ENCODE measurements around the gene PDE9A. TPM values are rescaled to one million over a fixed set of nuclear protein-coding genes. Genes with fewer than 3 reads are reported as not detected.

PDE9A gene
- total and polyA plus RNA-seq, 10 donors = 7.9 to 45.5 (median 23.8) TPM

- peak; percentile 54 for DNase-seq
- Histone ChIP-seq H3K27me3 (replicated peaks in 1 of 7) (peaks cover 0 to 34% (median 0%) of the 10 kb centered on the region in 7 donors), H3K4me1 (peaks cover 0 to 55% (median 17%) of the 10 kb centered on the region in 6 donors), H3K9me3 (no peaks in the 10 kb centered on the region), H3K27ac (no peak overlapping the region), H3K4me3 (no peak overlapping the region), H3K36me3 (peaks cover 0 to 9% (median 0%) of the 10 kb centered on the region in 6 donors)
- TF ChIP-seq POLR2AphosphoS5 (IDR thresholded peaks at IDR 0.05) (no peak), CTCF (IDR thresholded peaks at IDR 0.05 in 8 of 11, conservative IDR thresholded peaks at IDR 0.05 in 3 of 11) (no peak), POLR2A (IDR thresholded peaks at IDR 0.05) (no peak)
- intact Hi-C loops (cut with DNase I; ENCODE audit: low total_unique reads) = no loop called here
- WGBS, 5 donors = 67 to 87% (median 81%) methylated on average over 20 to 23 of the region's 23 CpGs
Observed at GRCh38 chr21:42678618-42679295, 25.3 kb downstream of the PDE9A start.

GRCh38 chr21:42679319-42680057 lies 26.1 kb downstream of the PDE9A start:
- intact Hi-C loops (cut with DNase I; ENCODE audit: low total_unique reads) = no loop called here
- peaks cover 0 to 55% (median 20%) of the 10 kb centered on the region in 6 donors for H3K4me1 ChIP-seq
- no peak overlapping the region for H3K4me3 ChIP-seq
- WGBS, 5 donors = 86 to 96% (median 93%) methylated on average over 20 to 22 of the region's 22 CpGs
- TF ChIP-seq POLR2A (IDR thresholded peaks at IDR 0.05) (no peak), POLR2AphosphoS5 (IDR thresholded peaks at IDR 0.05) (no peak), CTCF (IDR thresholded peaks at IDR 0.05 in 8 of 11, conservative IDR thresholded peaks at IDR 0.05 in 3 of 11) (no peak)
- peak; percentile 47 for DNase-seq
- H3K36me3 ChIP-seq = peaks cover 0 to 9% (median 0%) of the 10 kb centered on the region in 6 donors
- H3K9me3 ChIP-seq = no peaks in the 10 kb centered on the region
- peaks cover 0 to 40% (median 0%) of the 10 kb centered on the region in 7 donors for H3K27me3 ChIP-seq (replicated peaks in 1 of 7)
- H3K27ac ChIP-seq = no peak overlapping the region

- Histone ChIP-seq H3K4me1 (peaks cover 0 to 55% (median 22%) of the 10 kb centered on the region in 6 donors), H3K4me3 (no peak overlapping the region), H3K36me3 (peaks cover 0 to 9% (median 0%) of the 10 kb centered on the region in 6 donors), H3K27ac (no peak overlapping the region), H3K9me3 (no peaks in the 10 kb centered on the region), H3K27me3 (replicated peaks in 1 of 7) (peaks cover 0 to 44% (median 0%) of the 10 kb centered on the region in 7 donors)
- 84 to 89% (median 84%) methylated on average over 7 of the region's 7 CpGs for WGBS, 5 donors
- intact Hi-C loops (cut with DNase I; ENCODE audit: low total_unique reads) = no loop called here
- DNase-seq = peak; percentile 64
- no peak for TF ChIP-seq POLR2AphosphoS5 (IDR thresholded peaks at IDR 0.05)
- no peak for TF ChIP-seq CTCF (IDR thresholded peaks at IDR 0.05 in 8 of 11, conservative IDR thresholded peaks at IDR 0.05 in 3 of 11)
- no peak for TF ChIP-seq POLR2A (IDR thresholded peaks at IDR 0.05)
Observed at GRCh38 chr21:42680058-42680330, 26.6 kb downstream of the PDE9A start.

- intact Hi-C loops (cut with DNase I; ENCODE audit: low total_unique reads) = no loop called here
- H3K36me3 ChIP-seq = peaks cover 0 to 9% (median 0%) of the 10 kb centered on the region in 6 donors
- H3K9me3 ChIP-seq = no peaks in the 10 kb centered on the region
- peaks cover 0 to 47% (median 0%) of the 10 kb centered on the region in 7 donors for H3K27me3 ChIP-seq (replicated peaks in 1 of 7)
- no peak overlapping the region for H3K4me3 ChIP-seq
- H3K4me1 ChIP-seq = peaks cover 0 to 55% (median 23%) of the 10 kb centered on the region in 6 donors
- no peak overlapping the region for H3K27ac ChIP-seq
- WGBS, 5 donors = 84 to 94% (median 85%) methylated on average over 9 to 11 of the region's 11 CpGs
- peak; percentile 41 for DNase-seq
- no peak for TF ChIP-seq POLR2AphosphoS5 (IDR thresholded peaks at IDR 0.05)
- TF ChIP-seq CTCF (IDR thresholded peaks at IDR 0.05 in 8 of 11, conservative IDR thresholded peaks at IDR 0.05 in 3 of 11) = no peak
- no peak for TF ChIP-seq POLR2A (IDR thresholded peaks at IDR 0.05)
Observed at GRCh38 chr21:42680429-42680828, 27.0 kb downstream of the PDE9A start.

All from spleen (tissue), 11 donors.